Measurements from ENCODE around the gene FBXL15. TPM values are rescaled to one million over a fixed set of nuclear protein-coding genes. Genes with fewer than 3 reads are reported as not detected.

FBXL15 gene
- total and polyA plus RNA-seq, 2 of the 4 experiments (the other 2 are of a cell fraction) = 3.0 to 8.4 TPM

- Histone ChIP-seq H3K36me3 (ENCODE audit: control insufficient read depth, insufficient read depth, low read length) (no peaks in the 10 kb centered on the region), H3K27ac (ENCODE audit: insufficient read depth, low read length) (no peak overlapping the region), H3K14ac (replicated peaks; ENCODE audit: low read depth, low read length) (no peak overlapping the region), H3K4ac (ENCODE audit: low read depth, low read length) (no peak overlapping the region), H3K9me1 (ENCODE audit: insufficient read depth, low read length) (peaks cover 5% of the 10 kb centered on the region; the same call in 1 of the 2 replicates), H4K91ac (ENCODE audit: insufficient read depth, low read depth, low read length) (no peak overlapping the region), H2BK20ac (ENCODE audit: low read depth, low read length) (no peak overlapping the region), H3K27me3 (ENCODE audit: control insufficient read depth, insufficient read depth, low read length) (peaks cover 3% of the 10 kb centered on the region), H2BK15ac (ENCODE audit: low read depth, low read length) (no peak overlapping the region), H3K4me2 (ENCODE audit: low read depth, low read length) (no peak overlapping the region), H2BK5ac (ENCODE audit: low read depth, low read length, poor library complexity, severe bottlenecking) (no peak overlapping the region), H2AFZ (replicated peaks; ENCODE audit: low read length, poor library complexity) (no peak overlapping the region), H3K4me3 (ENCODE audit: insufficient read depth, low read depth, low read length) (no peak overlapping the region), H3K9me3 (ENCODE audit: control insufficient read depth, insufficient read depth, low read length) (no peaks in the 10 kb centered on the region), H4K8ac (ENCODE audit: low read depth in 2 of 2, low read length in 2 of 2) (no peak overlapping the region), H3K18ac (ENCODE audit: low read depth, low read length) (no peak overlapping the region), H4K5ac (ENCODE audit: low read depth, low read length) (no peak overlapping the region), H2AK9ac (replicated peaks; ENCODE audit: low read depth, low read length, poor library complexity) (no peak overlapping the region), H3K23ac (ENCODE audit: low read depth, low read length) (no peak overlapping the region), H3K9ac (ENCODE audit: low read depth, low read length) (no peak overlapping the region), H2AK5ac (ENCODE audit: low read depth, low read length) (no peak overlapping the region), H3K79me1 (ENCODE audit: low read depth in 1 of 2, low read length in 2 of 2) (no peaks in the 10 kb centered on the region), H3K56ac (ENCODE audit: extremely low read depth, insufficient read depth, low read length) (no peak overlapping the region), H4K20me1 (ENCODE audit: insufficient read depth, low read length) (no peaks in the 10 kb centered on the region), H3K4me1 (ENCODE audit: control insufficient read depth, insufficient read depth, low read length) (peaks cover 10% of the 10 kb centered on the region), H2BK120ac (ENCODE audit: low read depth, low read length) (no peak overlapping the region)
- DNase-seq = no peak
- in situ Hi-C loops (cut with MboI; ENCODE audit: low sequenced_read_pairs) (no loop called here), intact Hi-C loops (cut with micrococcal nuclease) (no loop called here), dilution Hi-C loops (cut with HindIII; ENCODE audit: low sequenced_read_pairs, unreplicated experiment) (no loop called here)
- TF ChIP-seq RFX5 (IDR thresholded peaks at IDR 0.05; ENCODE audit: low read depth, low read length) (no peak), SMC3 (IDR thresholded peaks at IDR 0.05; ENCODE audit: low read depth, low read length) (no peak), MAFK (IDR thresholded peaks at IDR 0.05; ENCODE audit: low read depth, low read length) (no peak), FOS (IDR thresholded peaks at IDR 0.05; ENCODE audit: low read depth, low read length) (no peak), ELK1 (IDR thresholded peaks at IDR 0.05; ENCODE audit: borderline replicate concordance, low read depth, low read length) (no peak), CTCF (conservative IDR thresholded peaks at IDR 0.05; ENCODE audit: low read depth, low read length) (no peak), MAZ (IDR thresholded peaks at IDR 0.05; ENCODE audit: borderline replicate concordance, low read depth, low read length) (no peak)
- no CpG with 5 or more reads among the region's 3 CpGs for WGBS, 2 experiments (ENCODE audit: extremely low coverage in 2 of 2, insufficient read length in 1 of 2)
- ChIA-PET CTCF (no interaction called here), POLR2A (ENCODE audit: unreplicated experiment) (no interaction called here)
- no TSS peak for BruUV-seq (replicated peaks)
- no peak for ATAC-seq (ENCODE audit: low read depth)
Observed at GRCh38 chr10:102437515-102437914, 16.9 kb downstream of the FBXL15 start.
